CD4-positive, alpha-beta memory T cell (primary cell): ENCODE measurements around the gene STX10. TPM values are rescaled to one million over a fixed set of nuclear protein-coding genes. Genes with fewer than 3 reads are reported as not detected.

Source experiments
- CTCF ChIA-PET: fragments of 350-600 bp; sonication (Branson Sonifier 250); formaldehyde crosslinking; loops from one replicate; lab custom pipeline; 2021; ENCODE audit warnings: inconsistent platforms; ENCODE audit not compliant: partially characterized antibody; lab: Charles Lee
- POLR2A ChIA-PET: fragments of 350-600 bp; sonication (Branson Sonifier 250); formaldehyde crosslinking; loops from one replicate; lab custom pipeline; 2021; ENCODE audit not compliant: partially characterized antibody; lab: Charles Lee
- DNase-seq, 5 donors: peaks; one replicate each; pipeline versions ENCODE4 v3.0.0 to v3.0.0-alpha.2; 2020 to 2022; ENCODE audit warnings: mixed read lengths in 1 of 5
- H3K27ac ChIP-seq: one replicate; pipeline ENCODE4 v1.7.0; 2013; ENCODE audit warnings: low read depth, low read length
- H3K27me3 ChIP-seq: 2 replicates; pipeline ENCODE4 v1.7.0; 2013; ENCODE audit warnings: mild to moderate bottlenecking, low read length, moderate library complexity; ENCODE audit not compliant: insufficient read depth
- H3K36me3 ChIP-seq: 2 replicates; pipeline ENCODE4 v1.7.0; 2013; ENCODE audit warnings: mild to moderate bottlenecking, low read length, moderate library complexity; ENCODE audit not compliant: insufficient read depth
- H3K4me1 ChIP-seq: 2 replicates; pipeline ENCODE4 v1.7.0; 2013; ENCODE audit warnings: mild to moderate bottlenecking, low read length, moderate library complexity; ENCODE audit not compliant: insufficient read depth
- H3K4me3 ChIP-seq, 2 donors: one replicate each; pipeline ENCODE4 v1.7.0; 2013; ENCODE audit warnings: low read length in 2 of 2, mild to moderate bottlenecking in 1 of 2
- H3K9me3 ChIP-seq, 2 donors: one replicate each; pipeline ENCODE4 v1.7.0; 2013; ENCODE audit warnings: low read length in 2 of 2, control low read depth in 1 of 2; ENCODE audit not compliant: control insufficient read depth in 1 of 2
- H3K27ac Mint-ChIP-seq, 7 donors: one replicate each; pipeline ENCODE4 v1.8.0; 2020 to 2021; ENCODE audit warnings: mixed read lengths in 7 of 7, mild to moderate bottlenecking in 6 of 7, inconsistent platforms in 3 of 7, moderate library complexity in 3 of 7
- H3K27me3 Mint-ChIP-seq, 2 donors: one replicate each; pipeline ENCODE4 v1.8.0; 2020 to 2021; ENCODE audit warnings: mixed read lengths in 2 of 2
- H3K36me3 Mint-ChIP-seq, 2 donors: one replicate each; pipeline ENCODE4 v1.8.0; 2020 to 2021; ENCODE audit warnings: mixed read lengths in 2 of 2, inconsistent platforms in 1 of 2, mild to moderate bottlenecking in 1 of 2
- H3K4me1 Mint-ChIP-seq, 4 donors: one replicate each; pipeline ENCODE4 v1.8.0; 2020 to 2021; ENCODE audit warnings: mixed read lengths in 4 of 4, mild to moderate bottlenecking in 1 of 4
- H3K4me3 Mint-ChIP-seq, 8 donors: one replicate each; pipeline ENCODE4 v1.8.0; 2020 to 2021; ENCODE audit warnings: mixed read lengths in 8 of 8, mild to moderate bottlenecking in 7 of 8, moderate library complexity in 6 of 8, inconsistent platforms in 3 of 8
- H3K9me3 Mint-ChIP-seq, 8 donors: one replicate each; pipeline ENCODE4 v1.8.0; 2020 to 2021; ENCODE audit warnings: mixed read lengths in 8 of 8, mild to moderate bottlenecking in 5 of 8, inconsistent platforms in 3 of 8, moderate library complexity in 1 of 8
- intact Hi-C: fragments of 100-400 bp; cut with micrococcal nuclease; formaldehyde crosslinking; loops from one replicate; pipeline ENCODE4 v1.15.1; 2023
- polyA plus RNA-seq, 2 donors: library from polyadenylated mRNA; unstranded; fragments of 300-500 nt; fragmentation: Illumina TruSeq; gene quantifications; one replicate each; pipeline ENCODE4 v1.2.3, GENCODE V29; 2021
- total RNA-seq, 2 experiments: library from RNA; stranded (reverse); gene quantifications; one replicate each; pipeline ENCODE4 v1.2.3, GENCODE V29; 2021

STX10 gene
- total and polyA plus RNA-seq, 4 experiments from 2014 or later, result 57.9 to 64.2 (median 63.9) TPM

DNA sequence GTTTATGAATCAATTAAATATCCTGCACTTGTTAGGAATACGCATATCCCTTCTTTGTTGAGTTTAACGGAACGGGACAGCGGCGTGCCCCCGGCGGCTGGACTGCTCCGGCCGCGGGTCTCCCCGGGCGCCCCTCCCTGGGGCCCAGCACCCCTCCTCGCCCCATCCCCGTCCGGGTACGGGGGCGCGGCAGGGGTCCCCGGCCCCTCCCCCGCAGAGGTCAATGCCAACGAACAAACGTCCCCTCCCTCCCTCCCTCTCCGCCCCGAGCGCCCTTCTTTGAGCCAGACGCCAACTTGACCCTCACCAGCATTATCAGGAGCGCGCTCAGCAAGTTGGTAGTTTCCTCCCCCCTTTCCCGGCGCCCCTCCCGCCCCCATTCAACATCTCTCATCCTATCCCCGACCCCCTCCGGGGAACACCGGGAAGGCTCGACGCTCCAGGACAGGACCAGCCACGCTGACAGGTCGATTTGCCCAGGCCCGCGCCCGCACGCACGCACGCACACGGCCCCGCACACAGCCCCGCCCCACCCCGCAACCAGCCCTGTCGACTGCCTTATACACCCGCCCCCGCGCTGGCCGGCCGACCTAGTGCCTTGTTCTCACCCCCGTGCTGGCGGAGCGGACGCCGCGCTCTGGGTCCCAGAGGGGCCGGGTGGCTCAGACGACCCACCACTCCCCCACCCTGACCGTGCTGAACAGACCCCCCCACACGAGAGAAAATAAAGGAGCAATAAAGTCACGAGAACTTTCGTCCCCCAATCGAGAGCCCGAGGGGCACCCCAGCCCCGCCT, 52.5 kb downstream of the STX10 start:
- peak in 2 of 5 donors; percentile 10 to 46 for DNase-seq
- H3K4me1 Mint-ChIP-seq, result peaks cover 29 to 74% (median 43%) of the 10 kb centered on the region in 4 donors
- no peaks in the 10 kb centered on the region for H3K9me3 ChIP-seq
- peak overlapping the region; percentile 68 to 87 (median 80) for H3K4me3 Mint-ChIP-seq
- H3K27me3 ChIP-seq, result peaks cover 15% of the 10 kb centered on the region
- POLR2A ChIA-PET, result interaction anchor here (0.7 to 5.0 kb wide), 4 partner anchors 7 to 132 kb away, joined by 3 to 42 read pairs (median 12); partner anchors contain the start of gene NACC1
- H3K4me3 ChIP-seq, result no peak overlapping the region
- no peaks in the 10 kb centered on the region for H3K36me3 ChIP-seq
- H3K36me3 Mint-ChIP-seq, result peaks cover 0 to 3% of the 10 kb centered on the region in 2 donors
- peak overlapping the region in 4 of 7 donors; percentile 57 to 88 (median 86) for H3K27ac Mint-ChIP-seq
- no peak overlapping the region for H3K27ac ChIP-seq
- peaks cover 0 to 2% (median 0%) of the 10 kb centered on the region in 8 donors for H3K9me3 Mint-ChIP-seq
- intact Hi-C loops, result loop anchor here (2.0 to 5.0 kb wide), 2 partner anchors 19 to 210 kb away; partner anchors contain the start of genes KLF1 and TRMT1
- CTCF ChIA-PET, result no interaction called here
- peaks cover 77% of the 10 kb centered on the region for H3K4me1 ChIP-seq
- H3K27me3 Mint-ChIP-seq, result peaks cover 5 to 10% of the 10 kb centered on the region in 2 donors

DNA sequence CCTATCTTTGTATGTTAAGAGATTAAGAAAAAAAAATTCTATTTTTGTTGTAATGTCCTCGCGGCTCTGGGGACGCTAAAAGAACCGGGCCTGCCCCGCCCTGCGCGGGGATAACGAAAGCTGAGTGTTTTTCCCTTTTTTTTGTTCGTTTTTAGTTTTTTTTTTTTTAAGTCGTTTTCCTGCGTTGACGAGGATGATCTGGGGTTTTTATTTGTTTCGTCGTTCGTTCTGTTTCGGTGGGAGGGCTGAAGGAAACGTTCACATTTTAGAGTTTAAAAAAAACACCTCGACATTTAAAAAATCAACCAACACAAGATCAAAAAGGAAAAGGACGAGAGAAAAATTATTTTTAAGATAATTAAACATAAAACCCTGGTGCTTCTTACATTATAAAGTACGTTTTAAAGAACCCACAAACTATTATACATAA, 53.1 kb downstream of the STX10 start:
- Histone ChIP-seq H3K36me3 (no peaks in the 10 kb centered on the region), H3K4me3 (no peak overlapping the region), H3K27me3 (peaks cover 15% of the 10 kb centered on the region), H3K27ac (no peak overlapping the region), H3K4me1 (peaks cover 71% of the 10 kb centered on the region), H3K9me3 (no peaks in the 10 kb centered on the region)
- peaks cover 5 to 10% of the 10 kb centered on the region in 2 donors for H3K27me3 Mint-ChIP-seq
- H3K36me3 Mint-ChIP-seq, result peaks cover 0 to 3% of the 10 kb centered on the region in 2 donors
- ChIA-PET POLR2A (interaction anchor here (0.7 to 5.0 kb wide), 7 partner anchors 8 to 206 kb away, joined by 3 to 42 read pairs (median 6); partner anchors contain the start of genes GCDH, IER2, NACC1 and STX10), CTCF (interaction anchor here (0.6 to 8.2 kb wide), 4 partner anchors 8 to 118 kb away, joined by 3 to 129 read pairs (median 22); no protein-coding TSS in a partner anchor)
- H3K9me3 Mint-ChIP-seq, result peaks cover 0 to 2% (median 0%) of the 10 kb centered on the region in 8 donors
- H3K4me3 Mint-ChIP-seq, result peak overlapping the region; percentile 75 to 87 (median 82)
- H3K4me1 Mint-ChIP-seq, result peaks cover 27 to 68% (median 40%) of the 10 kb centered on the region in 4 donors
- intact Hi-C loops, result loop anchor here (5.0 kb wide), 1 partner anchor 210 kb away; the partner anchor contains the start of gene KLF1
- H3K27ac Mint-ChIP-seq, result peak overlapping the region; percentile 62 to 94 (median 87)
- peak in 3 of 5 donors; percentile 30 to 36 (median 34) for DNase-seq

DNA sequence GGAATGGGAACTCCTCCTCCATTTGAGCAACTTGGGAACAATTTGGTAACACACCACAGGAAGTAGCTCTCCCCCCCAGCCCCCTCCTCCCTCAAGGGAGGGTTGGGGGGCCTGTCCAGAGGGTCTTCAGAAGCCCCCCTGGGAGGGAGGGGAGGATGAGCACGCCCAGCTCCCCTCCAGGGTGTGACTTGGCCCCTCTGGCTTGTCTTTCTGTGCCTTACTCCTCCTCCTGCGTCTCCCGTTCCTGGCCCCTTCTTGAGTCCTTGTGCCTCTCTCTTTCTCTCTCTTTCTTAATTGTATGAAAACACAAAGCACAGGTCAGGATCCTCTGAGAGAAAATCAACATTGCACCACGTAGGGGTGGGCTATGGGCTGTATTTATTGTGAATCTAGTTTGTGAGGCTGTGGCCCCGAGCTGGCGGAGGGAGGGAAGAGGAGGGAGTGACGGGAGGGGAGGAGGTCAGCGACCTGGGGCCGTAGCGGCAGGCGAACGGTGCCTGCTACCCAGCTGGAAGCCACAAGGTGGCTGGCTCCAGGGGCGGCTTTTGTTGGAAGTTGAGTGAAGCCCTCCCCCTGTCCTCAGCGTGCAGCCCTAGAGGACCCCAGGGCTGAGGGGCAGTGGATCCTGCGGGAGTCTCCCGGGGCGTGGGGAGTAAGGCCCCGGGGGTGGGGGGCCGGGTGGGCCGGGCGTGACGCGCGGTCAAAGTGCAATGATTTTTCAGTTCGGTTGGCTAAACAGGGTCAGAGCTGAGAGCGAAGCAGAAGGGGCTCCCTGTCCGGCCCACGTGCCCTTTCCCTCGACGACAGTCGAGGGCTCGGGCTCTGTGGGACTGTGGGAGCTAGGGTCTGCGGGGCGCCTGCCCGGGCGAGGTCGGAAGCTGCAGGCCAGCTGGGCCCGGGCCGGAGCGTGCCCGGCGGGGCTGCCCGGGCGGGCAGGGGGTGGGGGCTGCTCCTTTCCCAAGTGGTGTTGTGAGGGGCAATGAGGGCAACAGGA, 53.9 kb downstream of the STX10 start:
- H3K27me3 ChIP-seq, result peaks cover 15% of the 10 kb centered on the region
- no peak overlapping the region for H3K27ac ChIP-seq
- no peaks in the 10 kb centered on the region for H3K36me3 ChIP-seq
- no peaks in the 10 kb centered on the region for H3K9me3 ChIP-seq
- DNase-seq, result peak in 2 of 5 donors; percentile 27 to 39
- no peak overlapping the region for H3K4me3 ChIP-seq
- peak overlapping the region; percentile 6 to 94 (median 84) for H3K27ac Mint-ChIP-seq
- ChIA-PET CTCF (interaction anchor here (0.6 to 8.2 kb wide), 8 partner anchors 9 to 131 kb away, joined by 3 to 129 read pairs (median 18); partner anchors contain the start of gene NACC1), POLR2A (interaction anchor here (0.6 to 5.0 kb wide), 11 partner anchors 9 to 248 kb away, joined by 3 to 42 read pairs (median 4); partner anchors contain the start of genes GCDH, IER2, NACC1 and STX10)
- H3K36me3 Mint-ChIP-seq, result peaks cover 0 to 3% of the 10 kb centered on the region in 2 donors
- peaks cover 5 to 10% of the 10 kb centered on the region in 2 donors for H3K27me3 Mint-ChIP-seq
- peaks cover 63% of the 10 kb centered on the region for H3K4me1 ChIP-seq
- peaks cover 0 to 2% (median 0%) of the 10 kb centered on the region in 8 donors for H3K9me3 Mint-ChIP-seq
- intact Hi-C loops, result loop anchor here (5.0 kb wide), 1 partner anchor 209 kb away; the partner anchor contains the start of gene KLF1
- H3K4me3 Mint-ChIP-seq, result peak overlapping the region; percentile 75 to 91 (median 82)
- peaks cover 23 to 60% (median 33%) of the 10 kb centered on the region in 4 donors for H3K4me1 Mint-ChIP-seq

DNA sequence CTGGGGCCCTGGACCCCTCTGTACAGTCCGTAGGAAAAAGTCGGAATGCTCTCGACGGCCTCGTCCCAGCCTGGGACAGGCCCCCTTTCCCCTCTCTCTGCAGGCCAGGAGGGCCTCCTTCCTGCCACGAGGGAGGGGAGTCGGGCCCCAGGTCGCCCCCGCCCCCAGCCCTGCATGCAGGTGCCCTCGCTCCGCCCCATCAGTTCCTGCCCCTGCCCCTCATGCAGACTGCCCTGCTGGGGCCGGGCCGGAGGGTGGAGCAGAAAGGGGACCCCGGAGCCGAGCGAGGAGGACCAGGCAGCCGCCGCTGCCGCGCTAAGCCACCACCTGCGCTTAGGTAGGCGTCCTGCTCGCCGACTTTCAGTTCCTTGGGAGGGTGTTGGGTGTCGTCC, 54.8 kb downstream of the STX10 start:
- H3K27me3 ChIP-seq, result peaks cover 15% of the 10 kb centered on the region
- H3K36me3 Mint-ChIP-seq, result peaks cover 0 to 3% of the 10 kb centered on the region in 2 donors
- peak overlapping the region; percentile 44 to 91 (median 72) for H3K4me3 Mint-ChIP-seq
- H3K36me3 ChIP-seq, result no peaks in the 10 kb centered on the region
- H3K27ac Mint-ChIP-seq, result peak overlapping the region in 2 of 7 donors; percentile 10 to 71
- peak in 2 of 5 donors; percentile 28 to 41 for DNase-seq
- H3K9me3 ChIP-seq, result no peaks in the 10 kb centered on the region
- H3K9me3 Mint-ChIP-seq, result peaks cover 0 to 2% (median 0%) of the 10 kb centered on the region in 8 donors
- H3K4me1 ChIP-seq, result peaks cover 54% of the 10 kb centered on the region
- ChIA-PET CTCF (interaction anchor here (0.6 to 8.2 kb wide), 10 partner anchors 10 to 319 kb away, joined by 3 to 129 read pairs (median 6); partner anchors contain the start of gene NACC1), POLR2A (interaction anchor here (0.6 to 5.0 kb wide), 8 partner anchors 10 to 247 kb away, joined by 3 to 42 read pairs (median 5); partner anchors contain the start of genes GCDH, IER2, NACC1 and STX10)
- H3K27ac ChIP-seq, result no peak overlapping the region
- H3K4me1 Mint-ChIP-seq, result peaks cover 21 to 55% (median 30%) of the 10 kb centered on the region in 4 donors
- H3K27me3 Mint-ChIP-seq, result peaks cover 5 to 10% of the 10 kb centered on the region in 2 donors
- intact Hi-C loops, result loop anchor here (5.0 kb wide), 1 partner anchor 208 kb away; the partner anchor contains the start of gene KLF1
- no peak overlapping the region for H3K4me3 ChIP-seq

DNA sequence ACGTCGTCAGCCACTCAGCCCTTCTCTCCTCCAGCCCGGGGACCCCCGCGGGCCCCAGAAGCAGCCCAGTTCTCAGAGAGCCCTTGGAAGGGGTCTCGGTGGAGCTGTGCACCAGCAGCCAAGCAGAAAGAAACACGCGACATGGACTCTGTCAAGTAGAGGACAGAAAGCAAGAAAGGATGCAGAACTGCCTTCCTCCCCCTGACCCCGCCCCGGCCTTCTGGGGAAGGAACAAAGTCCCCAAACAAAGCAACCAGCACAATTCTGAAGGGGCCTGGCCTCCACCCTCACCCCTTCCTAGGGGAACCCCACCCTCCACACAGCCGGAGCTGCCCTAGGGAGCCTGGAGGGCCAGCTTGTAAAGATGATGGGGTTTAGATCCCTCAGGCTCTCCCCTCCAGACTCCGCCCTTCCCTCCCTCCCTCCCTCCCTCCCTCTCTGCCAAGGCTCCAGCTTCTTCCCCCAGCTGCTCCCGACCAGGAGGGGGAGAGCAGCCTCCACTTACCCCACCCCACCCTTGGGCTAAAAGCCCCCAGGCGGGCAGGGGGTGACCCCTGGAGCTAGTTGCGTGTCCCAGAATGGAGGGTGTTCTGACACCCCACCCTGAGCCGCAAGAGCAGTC, 55.3 kb downstream of the STX10 start:
- H3K36me3 ChIP-seq, result no peaks in the 10 kb centered on the region
- intact Hi-C loops, result loop anchor here (1.0 to 5.0 kb wide), 4 partner anchors 63 to 208 kb away; partner anchors contain the start of gene KLF1
- POLR2A ChIA-PET, result interaction anchor here (0.6 to 5.0 kb wide), 9 partner anchors 10 to 204 kb away, joined by 3 to 42 read pairs (median 4); partner anchors contain the start of genes CALR, GCDH and NACC1
- Mint-ChIP-seq H3K9me3 (peaks cover 0 to 2% (median 0%) of the 10 kb centered on the region in 8 donors), H3K4me3 (peak overlapping the region in 7 of 8 donors; percentile 10 to 73 (median 29)), H3K27ac (peak overlapping the region in 4 of 7 donors; percentile 42 to 93 (median 64)), H3K36me3 (no peaks in the 10 kb centered on the region), H3K27me3 (peaks cover 5 to 10% of the 10 kb centered on the region in 2 donors), H3K4me1 (peaks cover 16 to 50% (median 25%) of the 10 kb centered on the region in 4 donors)
- DNase-seq, result peak in 2 of 5 donors; percentile 16 to 44
- peaks cover 49% of the 10 kb centered on the region for H3K4me1 ChIP-seq
- CTCF ChIA-PET, result interaction anchor here (0.6 to 8.2 kb wide), 10 partner anchors 10 to 318 kb away, joined by 3 to 129 read pairs (median 6); partner anchors contain the start of gene NACC1
- no peak overlapping the region for H3K4me3 ChIP-seq
- H3K27me3 ChIP-seq, result peaks cover 15% of the 10 kb centered on the region
- no peaks in the 10 kb centered on the region for H3K9me3 ChIP-seq
- H3K27ac ChIP-seq, result no peak overlapping the region
